ENCODE data around the gene NCAM1.

DNA sequence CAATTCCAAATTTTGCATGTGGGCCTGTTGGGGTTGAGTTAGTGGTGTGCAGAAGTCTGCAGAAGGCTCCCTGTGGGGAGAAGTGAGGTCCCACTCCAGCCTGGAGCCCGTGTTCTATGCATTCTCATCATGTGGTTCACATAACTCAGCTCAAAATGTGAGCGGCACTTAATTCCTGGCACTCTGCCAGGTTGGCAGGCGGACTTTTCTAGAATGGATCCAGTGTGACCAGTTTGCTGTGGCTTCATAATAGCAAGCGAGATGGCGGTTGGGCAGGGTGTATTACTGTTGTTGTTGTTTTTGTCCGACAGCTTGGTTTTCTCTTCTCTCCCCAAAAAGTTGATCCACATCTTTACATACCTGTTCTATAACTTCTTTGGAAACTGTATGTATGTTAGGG, 206.4 kb downstream of the NCAM1 start:
- no peak for TF ChIP-seq EZH2 (IDR thresholded peaks at IDR 0.05)
- TF ChIP-seq POLR2AphosphoS5 (IDR thresholded peaks at IDR 0.05; ENCODE audit: borderline replicate concordance, low read depth, low read length) = no peak
- TF ChIP-seq FOXP2 (optimal IDR thresholded peaks at IDR 0.05; ENCODE audit: control extremely low read depth, extremely low read length, insufficient read depth) = no peak

All from SK-N-MC (cell line).